Kidney epithelial cell (primary cell): ENCODE data around the gene CHSY1. TPM values are rescaled to one million over a fixed set of nuclear protein-coding genes. Genes with fewer than 3 reads are reported as not detected.

Source experiments
- DNase-seq: peaks from one replicate; pipeline ENCODE4 v3.0.0-alpha.2; 2010; ENCODE audit warnings: low read depth
- H3K27me3 ChIP-seq: 2 replicates; pipeline ENCODE4 v1.6.0; 2011; ENCODE audit warnings: low read length; ENCODE audit not compliant: control insufficient read depth, insufficient read depth
- H3K36me3 ChIP-seq: 2 replicates; pipeline ENCODE4 v1.5.1; 2011; ENCODE audit warnings: low read length; ENCODE audit not compliant: control insufficient read depth, insufficient read depth
- H3K4me3 ChIP-seq: 2 replicates; pipeline ENCODE4 v1.5.1; 2011; ENCODE audit warnings: low read depth, mild to moderate bottlenecking, control low read depth, low read length
- total RNA-seq: library from RNA; depleted of rRNA; stranded (reverse); fragments of >200 nt; gene quantifications from 2 replicates; pipeline ENCODE4 v1.2.3, GENCODE V29; 2015
- TF ChIP-seq, protein P1 (sequence below): IDR thresholded peaks from 2 replicates; pipeline ENCODE4 v1.5.1; 2011; ENCODE audit warnings: mild to moderate bottlenecking, moderate library complexity, low read length, control low read depth, inconsistent platforms; ENCODE audit not compliant: insufficient read depth, poor library complexity, severe bottlenecking

Gene CHSY1
- total RNA-seq, 1 donor from 2014 or later: 21.1 TPM

DNA sequence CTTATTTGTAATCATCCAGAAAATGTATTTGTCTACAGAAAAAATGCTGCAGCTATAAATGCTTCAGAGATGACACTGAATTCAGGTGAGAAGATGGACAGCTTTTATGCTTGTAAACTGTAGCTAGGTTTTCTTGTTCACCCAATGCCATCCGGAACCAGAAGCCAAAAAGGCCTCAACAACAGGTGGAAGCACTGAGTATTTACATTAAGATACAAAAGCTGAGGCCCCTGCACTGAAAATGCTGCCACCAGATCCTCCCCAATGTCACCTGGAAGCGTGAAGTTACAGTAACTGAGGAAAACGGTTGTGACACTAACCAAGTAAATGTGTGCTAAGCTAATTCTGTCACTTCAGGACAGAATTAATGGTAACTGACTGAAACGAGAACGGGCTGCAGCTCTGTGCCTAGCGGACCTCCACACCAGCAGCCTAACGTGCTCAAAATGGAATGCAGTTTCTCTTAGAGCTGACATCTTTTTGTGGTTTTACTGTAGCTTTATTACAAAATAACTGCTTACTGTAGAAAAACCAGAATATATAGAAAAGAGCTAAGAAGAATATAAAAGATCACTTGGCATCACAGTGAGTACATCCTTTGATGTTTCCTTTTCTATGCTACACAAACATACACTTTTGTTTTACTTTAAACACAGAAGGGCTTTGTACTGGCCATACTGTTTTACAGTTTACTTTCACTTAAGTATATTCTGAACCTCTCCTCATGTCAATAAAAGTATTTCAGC is 7.6 kb downstream of the CHSY1 start:
- TF ChIP-seq, protein P1, sequence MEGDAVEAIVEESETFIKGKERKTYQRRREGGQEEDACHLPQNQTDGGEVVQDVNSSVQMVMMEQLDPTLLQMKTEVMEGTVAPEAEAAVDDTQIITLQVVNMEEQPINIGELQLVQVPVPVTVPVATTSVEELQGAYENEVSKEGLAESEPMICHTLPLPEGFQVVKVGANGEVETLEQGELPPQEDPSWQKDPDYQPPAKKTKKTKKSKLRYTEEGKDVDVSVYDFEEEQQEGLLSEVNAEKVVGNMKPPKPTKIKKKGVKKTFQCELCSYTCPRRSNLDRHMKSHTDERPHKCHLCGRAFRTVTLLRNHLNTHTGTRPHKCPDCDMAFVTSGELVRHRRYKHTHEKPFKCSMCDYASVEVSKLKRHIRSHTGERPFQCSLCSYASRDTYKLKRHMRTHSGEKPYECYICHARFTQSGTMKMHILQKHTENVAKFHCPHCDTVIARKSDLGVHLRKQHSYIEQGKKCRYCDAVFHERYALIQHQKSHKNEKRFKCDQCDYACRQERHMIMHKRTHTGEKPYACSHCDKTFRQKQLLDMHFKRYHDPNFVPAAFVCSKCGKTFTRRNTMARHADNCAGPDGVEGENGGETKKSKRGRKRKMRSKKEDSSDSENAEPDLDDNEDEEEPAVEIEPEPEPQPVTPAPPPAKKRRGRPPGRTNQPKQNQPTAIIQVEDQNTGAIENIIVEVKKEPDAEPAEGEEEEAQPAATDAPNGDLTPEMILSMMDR: no peak
- no peak for DNase-seq
- H3K27me3 ChIP-seq: no peaks in the 10 kb centered on the region
- no peaks in the 10 kb centered on the region for H3K36me3 ChIP-seq
- no peak overlapping the region for H3K4me3 ChIP-seq

DNA sequence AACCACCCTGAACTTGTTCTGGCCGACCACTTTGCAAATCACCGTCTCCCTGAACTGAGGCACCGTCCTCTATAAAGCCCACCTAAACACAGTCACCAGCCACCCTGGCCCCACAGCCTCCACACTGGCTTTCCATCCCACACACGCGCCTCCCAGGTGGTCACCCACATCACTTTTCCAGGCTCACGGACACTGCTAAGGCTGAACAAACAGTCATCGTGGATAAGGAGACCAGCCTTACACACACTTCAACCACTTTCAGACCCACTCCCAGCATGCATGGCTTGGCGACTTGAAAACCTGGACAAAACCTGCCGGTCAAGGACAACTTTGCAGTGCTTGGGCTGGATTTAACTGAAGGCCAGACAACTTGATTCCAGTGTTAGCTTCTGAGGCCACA is 8.4 kb downstream of the CHSY1 start:
- TF ChIP-seq, protein P1: no peak
- Histone ChIP-seq H3K4me3 (no peak overlapping the region), H3K27me3 (no peaks in the 10 kb centered on the region), H3K36me3 (no peaks in the 10 kb centered on the region)
- no peak for DNase-seq

DNA sequence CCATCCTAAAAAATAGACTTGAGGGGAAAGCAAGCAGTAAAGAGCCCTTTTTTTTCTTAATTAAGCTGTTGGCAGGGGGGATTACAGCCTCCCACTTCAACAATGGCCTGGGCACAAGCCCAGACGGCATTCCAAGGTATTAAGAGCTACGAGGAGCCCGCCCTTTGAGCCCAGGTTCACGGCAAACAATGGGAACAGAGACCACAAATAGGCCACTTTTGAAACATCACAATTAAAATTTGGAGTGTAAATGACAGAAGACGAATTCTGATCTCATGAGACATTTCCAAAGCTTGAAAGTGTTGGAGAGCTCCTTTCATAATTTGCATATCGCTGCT is 8.9 kb downstream of the CHSY1 start:
- Histone ChIP-seq H3K4me3 (no peak overlapping the region), H3K36me3 (no peaks in the 10 kb centered on the region), H3K27me3 (no peaks in the 10 kb centered on the region)
- no peak for DNase-seq
- TF ChIP-seq, protein P1: no peak

DNA sequence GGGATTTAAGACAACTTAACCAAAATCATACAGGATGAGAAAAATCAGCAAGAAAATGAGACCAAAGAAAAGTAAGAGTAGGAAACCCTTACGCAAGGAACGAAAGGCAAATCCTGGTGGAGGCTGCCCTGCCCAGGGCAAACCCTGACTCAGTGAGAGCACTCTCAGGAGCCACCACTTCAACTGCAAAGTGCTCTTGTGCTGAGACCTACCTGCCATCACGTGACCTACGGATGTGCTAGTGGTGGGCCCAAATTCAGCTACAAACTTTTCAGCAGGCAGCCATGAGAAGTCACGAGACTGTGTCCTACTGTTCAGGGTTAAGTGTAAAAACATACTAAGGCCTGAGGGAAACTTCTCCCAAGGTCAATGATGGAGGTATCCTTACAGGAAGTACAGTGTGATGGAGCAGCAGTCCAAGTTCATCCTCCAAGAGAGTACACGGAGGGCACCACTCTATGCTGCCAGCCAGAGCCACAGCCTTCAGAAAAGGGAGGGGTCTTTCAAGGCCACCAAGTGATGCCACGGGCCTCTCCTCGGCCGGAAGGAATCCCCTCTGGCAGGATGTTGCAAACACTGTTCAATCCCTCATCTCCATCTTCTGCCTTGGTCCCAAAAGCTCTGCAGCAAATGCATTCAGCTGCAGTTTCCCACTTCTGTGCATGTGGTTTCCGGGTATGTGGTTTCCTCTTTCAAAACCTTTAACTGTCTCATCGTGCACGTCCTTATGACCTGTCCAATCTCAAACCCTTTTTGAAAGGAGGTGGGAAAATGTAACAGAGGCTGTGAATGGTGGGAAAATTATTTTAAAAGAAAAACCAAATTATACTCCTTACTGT is 9.5 kb downstream of the CHSY1 start:
- DNase-seq: no peak
- H3K4me3 ChIP-seq: no peak overlapping the region
- H3K36me3 ChIP-seq: no peaks in the 10 kb centered on the region
- TF ChIP-seq, protein P1: no peak
- no peaks in the 10 kb centered on the region for H3K27me3 ChIP-seq

- no peaks in the 10 kb centered on the region for H3K36me3 ChIP-seq
- H3K27me3 ChIP-seq: no peaks in the 10 kb centered on the region
- no peak for DNase-seq
- no peak overlapping the region for H3K4me3 ChIP-seq
- TF ChIP-seq, protein P1: no peak
Measured at GRCh38 chr15:101240358-101240757, 11.5 kb downstream of the CHSY1 start.
